Endodermal cell (in vitro differentiated cells): ENCODE measurements around the gene MAGEC3. TPM values are rescaled to one million over a fixed set of nuclear protein-coding genes. Genes with fewer than 3 reads are reported as not detected.

Experiments
- DNase-seq: peaks from one replicate; pipeline ENCODE4 v3.0.0-alpha.2; 2017
- H3K27ac ChIP-seq: 2 replicates; pipeline ENCODE4 v1.5.1; 2013; ENCODE audit warnings: mild to moderate bottlenecking, low read depth, low read length, moderate library complexity
- H3K27me3 ChIP-seq: 2 replicates; pipeline ENCODE4 v1.6.1; 2013; ENCODE audit warnings: mild to moderate bottlenecking, low read length, moderate library complexity; ENCODE audit not compliant: insufficient read depth, control insufficient read depth, poor library complexity, severe bottlenecking
- H3K36me3 ChIP-seq: 2 replicates; pipeline ENCODE4 v1.7.0; 2013; ENCODE audit warnings: mild to moderate bottlenecking, low read length, moderate library complexity; ENCODE audit not compliant: control insufficient read depth, insufficient read depth
- H3K4me1 ChIP-seq: one replicate; pipeline ENCODE4 v1.7.0; 2013; ENCODE audit warnings: low read length; ENCODE audit not compliant: control insufficient read depth, insufficient read depth
- H3K4me3 ChIP-seq: 2 replicates; pipeline ENCODE4 v1.5.1; 2013; ENCODE audit warnings: mild to moderate bottlenecking, low read length, moderate library complexity
- H3K9ac ChIP-seq: 2 replicates; pipeline ENCODE4 v1.6.1; 2013; ENCODE audit warnings: mild to moderate bottlenecking, low read length, moderate library complexity; ENCODE audit not compliant: poor library complexity, severe bottlenecking; ENCODE audit errors: extremely low read depth
- H3K9me3 ChIP-seq: 2 replicates; pipeline ENCODE4 v1.6.1; 2013; ENCODE audit warnings: mild to moderate bottlenecking, low read length, moderate library complexity; ENCODE audit not compliant: control insufficient read depth
- H3K27ac Mint-ChIP-seq: 2 replicates; pipeline ENCODE4 v1.8.0; 2020; ENCODE audit warnings: mixed read lengths
- H3K27me3 Mint-ChIP-seq: 2 replicates; pipeline ENCODE4 v1.8.0; 2021; ENCODE audit warnings: mild to moderate bottlenecking, mixed read lengths; ENCODE audit not compliant: insufficient read depth
- H3K36me3 Mint-ChIP-seq: 2 replicates; pipeline ENCODE4 v1.8.0; 2020; ENCODE audit warnings: low read depth, mixed read lengths
- H3K4me1 Mint-ChIP-seq: 2 replicates; pipeline ENCODE4 v1.8.0; 2020; ENCODE audit warnings: mixed read lengths
- H3K4me3 Mint-ChIP-seq: 2 replicates; pipeline ENCODE4 v1.8.0; 2020; ENCODE audit warnings: mild to moderate bottlenecking, moderate library complexity, mixed read lengths
- H3K9me3 Mint-ChIP-seq: 2 replicates; pipeline ENCODE4 v1.8.0; 2020; ENCODE audit warnings: mild to moderate bottlenecking, mixed read lengths
- CTCF ChIP-seq: fragments of 200-600 bp; sonication (generic); conservative IDR thresholded peaks from 2 replicates; pipeline ENCODE4 v1.5.0; 2021; ENCODE audit warnings: antibody characterized with exemption, mild to moderate bottlenecking
- WGBS, 2 experiments: methylation state at CpG; one replicate each; pipeline versions ENCODE4 v1.1.5 to v1.1.7; 2013; ENCODE audit warnings: missing lambda C conversion rate in 2 of 2, mixed read lengths in 1 of 2; ENCODE audit not compliant: insufficient coverage in 1 of 2, insufficient read length in 1 of 2; 5-methylcytosine and 5-hydroxymethylcytosine counted together
- total RNA-seq, 2 donors: library from RNA; stranded (reverse); fragmentation: NEBNext Ultra II Directional in 1 of 2; extraction: Animal tissue kit (Norgen Biotek cat#: 25700) in 1 of 2; gene quantifications; 2 replicates in 1 of 2; 3 replicates in 1 of 2; pipeline ENCODE4 v1.2.1, GENCODE V29; 2021

The MAGEC3 gene
- total RNA-seq, 2 donors from 2014 or later: 0.58 TPM; not detected in 1

- H3K36me3 Mint-ChIP-seq: no peaks in the 10 kb centered on the region
- no peak overlapping the region for H3K27ac ChIP-seq
- H3K27me3 ChIP-seq: no peaks in the 10 kb centered on the region
- peaks cover 45% of the 10 kb centered on the region for H3K9me3 Mint-ChIP-seq
- H3K36me3 ChIP-seq: no peaks in the 10 kb centered on the region
- H3K9me3 ChIP-seq: no peaks in the 10 kb centered on the region
- H3K27ac Mint-ChIP-seq: no peak overlapping the region
- H3K9ac ChIP-seq: no peak overlapping the region
- H3K4me3 ChIP-seq: no peak overlapping the region
- no peaks in the 10 kb centered on the region for H3K27me3 Mint-ChIP-seq
- no peak for DNase-seq
- H3K4me1 Mint-ChIP-seq: no peaks in the 10 kb centered on the region
- TF ChIP-seq CTCF: no peak
- WGBS, 2 experiments: 83% methylated on average over 6 of the region's 7 CpGs; no CpG with 5 or more reads in 1 of the 2 experiments
- no peaks in the 10 kb centered on the region for H3K4me1 ChIP-seq
- no peak overlapping the region for H3K4me3 Mint-ChIP-seq
Observed at GRCh38 chrX:141894733-141895132, 56.6 kb downstream of the MAGEC3 start.

GRCh38 chrX:141897690-141898089, 59.6 kb downstream of the MAGEC3 start:
- no peak for TF ChIP-seq CTCF
- WGBS, 2 experiments: no CpG with 5 or more reads among the region's 2 CpGs

GRCh38 chrX:141902366-141902765, 64.2 kb downstream of the MAGEC3 start:
- H3K4me1 Mint-ChIP-seq: no peaks in the 10 kb centered on the region
- H3K36me3 Mint-ChIP-seq: no peaks in the 10 kb centered on the region
- Histone ChIP-seq H3K9ac (no peak overlapping the region), H3K4me1 (no peaks in the 10 kb centered on the region), H3K9me3 (no peaks in the 10 kb centered on the region), H3K4me3 (no peak overlapping the region), H3K27ac (no peak overlapping the region), H3K36me3 (no peaks in the 10 kb centered on the region), H3K27me3 (no peaks in the 10 kb centered on the region)
- no peak overlapping the region for H3K4me3 Mint-ChIP-seq
- no peak for DNase-seq
- H3K27ac Mint-ChIP-seq: no peak overlapping the region
- H3K27me3 Mint-ChIP-seq: no peaks in the 10 kb centered on the region
- no CpG with 5 or more reads among the region's 4 CpGs for whole genome bisulfite sequencing, 2 experiments
- TF ChIP-seq CTCF: no peak
- peaks cover 72% of the 10 kb centered on the region for H3K9me3 Mint-ChIP-seq

More at GRCh38 chrX:141897690-141898089, 59.6 kb downstream of the MAGEC3 start:
- Mint-ChIP-seq H3K4me3 (no peak overlapping the region), H3K27ac (no peak overlapping the region), H3K36me3 (no peaks in the 10 kb centered on the region), H3K9me3 (peaks cover 56% of the 10 kb centered on the region), H3K27me3 (no peaks in the 10 kb centered on the region), H3K4me1 (no peaks in the 10 kb centered on the region)
- Histone ChIP-seq H3K36me3 (no peaks in the 10 kb centered on the region), H3K4me3 (no peak overlapping the region), H3K9ac (no peak overlapping the region), H3K4me1 (no peaks in the 10 kb centered on the region), H3K27ac (no peak overlapping the region), H3K9me3 (no peaks in the 10 kb centered on the region), H3K27me3 (no peaks in the 10 kb centered on the region)
- DNase-seq: no peak
